ENCODE data around the gene CENPK.

GRCh38 chr5:65485405-65485804, 77.6 kb downstream of the CENPK start:
- TF ChIP-seq POLR2AphosphoS5 (IDR thresholded peaks at IDR 0.05) (no peak), EP300 (IDR thresholded peaks at IDR 0.05) (no peak), CTCF (IDR thresholded peaks at IDR 0.05) (no peak)

All from stomach (tissue), 4 donors.